ENCODE results near the gene AK8. TPM values are rescaled to one million over a fixed set of nuclear protein-coding genes. Genes with fewer than 3 reads are reported as not detected.

Gene AK8
- total RNA-seq, 1 experiment from 2014 or later: 2.5 TPM

DNA sequence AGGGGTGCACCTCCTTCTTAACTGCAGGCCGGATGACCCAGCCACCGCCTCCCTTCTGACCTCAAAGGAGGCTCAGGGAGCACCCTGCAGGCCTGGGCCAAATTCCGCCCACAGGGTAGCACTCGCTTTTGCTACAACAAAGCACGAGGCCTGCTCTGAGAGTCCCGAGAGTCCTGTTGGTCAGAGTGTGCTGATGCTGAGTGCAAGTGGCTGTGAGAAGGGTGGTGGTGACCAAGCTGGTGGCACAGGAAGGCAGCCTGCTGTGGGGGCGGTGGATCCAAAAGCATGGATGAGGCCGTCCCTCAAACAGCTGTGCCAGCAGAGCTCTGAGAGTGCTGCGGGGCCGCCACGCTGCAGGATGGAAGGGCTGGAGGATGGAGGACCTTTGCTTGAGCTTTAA lies 101.8 kb downstream of the AK8 start:
- Histone ChIP-seq H3K27ac (ENCODE audit: low read depth, low read length) (no peak overlapping the region), H3K4me3 (replicated peaks in 1 of 2; ENCODE audit: low read depth in 1 of 2, low read length in 2 of 2) (no peak overlapping the region), H2AFZ (ENCODE audit: low read depth, low read length, poor library complexity, severe bottlenecking) (no peak overlapping the region), H3K9ac (ENCODE audit: low read length) (no peak overlapping the region), H3K4me2 (ENCODE audit: low read length) (no peak overlapping the region), H3K9me3 (ENCODE audit: control insufficient read depth in 1 of 2, insufficient read depth in 1 of 2, low read depth in 1 of 2, low read length in 2 of 2) (peaks cover 0 to 3% of the 10 kb centered on the region in 2 experiments; a peak in 1 of 4 replicates), H3K27me3 (ENCODE audit: insufficient read depth, low read length) (no peaks in the 10 kb centered on the region), H3K79me2 (ENCODE audit: insufficient read depth, low read length) (no peaks in the 10 kb centered on the region), H3K36me3 (ENCODE audit: control insufficient read depth in 1 of 2, insufficient read depth in 2 of 2, low read length in 2 of 2) (no peaks in the 10 kb centered on the region), H3K4me1 (ENCODE audit: control insufficient read depth in 1 of 2, insufficient read depth in 2 of 2, low read length in 2 of 2) (no peaks in the 10 kb centered on the region), H3K9me2 (ENCODE audit: insufficient read depth) (no peaks in the 10 kb centered on the region), H4K20me1 (ENCODE audit: insufficient read depth) (no peaks in the 10 kb centered on the region)
- ChIA-PET POLR2A (no interaction called here), RAD21 (ENCODE audit: low non-redundant PET in 1 of 2, low total read pairs in 2 of 2, uncharacterized antibody in 2 of 2, unreplicated experiment in 2 of 2) (no interaction called here), CTCF (no interaction called here)
- ATAC-seq: no peak
- BruUV-seq (replicated peaks): no TSS peak
- no peak for DNase-seq (ENCODE audit: low read depth, low spot score)
- TF ChIP-seq FOSL1 (IDR thresholded peaks at IDR 0.05; ENCODE audit: low read depth) (no peak), POLR2AphosphoS5 (IDR thresholded peaks at IDR 0.05; ENCODE audit: low read depth, low read length) (no peak), ZFX (IDR thresholded peaks at IDR 0.05) (no peak), EZH2phosphoT487 (IDR thresholded peaks at IDR 0.05; ENCODE audit: borderline replicate concordance) (no peak), SIN3A (IDR thresholded peaks at IDR 0.05; ENCODE audit: low read depth) (no peak), ELF1 (IDR thresholded peaks at IDR 0.05; ENCODE audit: borderline replicate concordance, low read depth) (no peak), CEBPB (IDR thresholded peaks at IDR 0.05; ENCODE audit: low read depth) (no peak)
- TF ChIP-seq, protein P1, sequence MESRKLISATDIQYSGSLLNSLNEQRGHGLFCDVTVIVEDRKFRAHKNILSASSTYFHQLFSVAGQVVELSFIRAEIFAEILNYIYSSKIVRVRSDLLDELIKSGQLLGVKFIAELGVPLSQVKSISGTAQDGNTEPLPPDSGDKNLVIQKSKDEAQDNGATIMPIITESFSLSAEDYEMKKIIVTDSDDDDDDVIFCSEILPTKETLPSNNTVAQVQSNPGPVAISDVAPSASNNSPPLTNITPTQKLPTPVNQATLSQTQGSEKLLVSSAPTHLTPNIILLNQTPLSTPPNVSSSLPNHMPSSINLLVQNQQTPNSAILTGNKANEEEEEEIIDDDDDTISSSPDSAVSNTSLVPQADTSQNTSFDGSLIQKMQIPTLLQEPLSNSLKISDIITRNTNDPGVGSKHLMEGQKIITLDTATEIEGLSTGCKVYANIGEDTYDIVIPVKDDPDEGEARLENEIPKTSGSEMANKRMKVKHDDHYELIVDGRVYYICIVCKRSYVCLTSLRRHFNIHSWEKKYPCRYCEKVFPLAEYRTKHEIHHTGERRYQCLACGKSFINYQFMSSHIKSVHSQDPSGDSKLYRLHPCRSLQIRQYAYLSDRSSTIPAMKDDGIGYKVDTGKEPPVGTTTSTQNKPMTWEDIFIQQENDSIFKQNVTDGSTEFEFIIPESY (IDR thresholded peaks at IDR 0.05; ENCODE audit: extremely low read depth, insufficient replicate concordance, low read length): no peak
- TF ChIP-seq, protein P2, sequence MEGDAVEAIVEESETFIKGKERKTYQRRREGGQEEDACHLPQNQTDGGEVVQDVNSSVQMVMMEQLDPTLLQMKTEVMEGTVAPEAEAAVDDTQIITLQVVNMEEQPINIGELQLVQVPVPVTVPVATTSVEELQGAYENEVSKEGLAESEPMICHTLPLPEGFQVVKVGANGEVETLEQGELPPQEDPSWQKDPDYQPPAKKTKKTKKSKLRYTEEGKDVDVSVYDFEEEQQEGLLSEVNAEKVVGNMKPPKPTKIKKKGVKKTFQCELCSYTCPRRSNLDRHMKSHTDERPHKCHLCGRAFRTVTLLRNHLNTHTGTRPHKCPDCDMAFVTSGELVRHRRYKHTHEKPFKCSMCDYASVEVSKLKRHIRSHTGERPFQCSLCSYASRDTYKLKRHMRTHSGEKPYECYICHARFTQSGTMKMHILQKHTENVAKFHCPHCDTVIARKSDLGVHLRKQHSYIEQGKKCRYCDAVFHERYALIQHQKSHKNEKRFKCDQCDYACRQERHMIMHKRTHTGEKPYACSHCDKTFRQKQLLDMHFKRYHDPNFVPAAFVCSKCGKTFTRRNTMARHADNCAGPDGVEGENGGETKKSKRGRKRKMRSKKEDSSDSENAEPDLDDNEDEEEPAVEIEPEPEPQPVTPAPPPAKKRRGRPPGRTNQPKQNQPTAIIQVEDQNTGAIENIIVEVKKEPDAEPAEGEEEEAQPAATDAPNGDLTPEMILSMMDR (IDR thresholded peaks at IDR 0.05 in 2 of 3, conservative IDR thresholded peaks at IDR 0.05 in 1 of 3; ENCODE audit: borderline replicate concordance in 1 of 3, insufficient read depth in 1 of 3, low read depth in 2 of 3, low read length in 2 of 3): no peak
- intact Hi-C loops (cut with micrococcal nuclease): no loop called here
